Neutrophil (primary cell): Measurements from ENCODE around the gene RAD51AP1.

Experiments used
- H3K27ac ChIP-seq: fragments of 200-600 bp; sonication (generic); 2 replicates; pipeline ENCODE4 v1.5.1; 2016; ENCODE audit warnings: mild to moderate bottlenecking, moderate library complexity
- H3K27me3 ChIP-seq: fragments of 200-600 bp; sonication (generic); 2 replicates; pipeline ENCODE4 v1.6.0; 2016; ENCODE audit warnings: mild to moderate bottlenecking
- H3K36me3 ChIP-seq: fragments of 200-600 bp; sonication (generic); 2 replicates; pipeline ENCODE4 v1.5.1; 2017
- H3K4me1 ChIP-seq, 2 experiments: fragments of 200-600 bp in 1 of 2; sonication (generic) in 1 of 2; 1 replicate in 1 of 2; 2 replicates in 1 of 2; pipeline versions ENCODE4 v1.5.1 to v1.6.1; 2013 to 2016; ENCODE audit warnings: low read depth in 1 of 2, low read length in 1 of 2, mild to moderate bottlenecking in 1 of 2, moderate library complexity in 1 of 2; ENCODE audit not compliant: control insufficient read depth in 1 of 2, insufficient read depth in 1 of 2
- H3K4me3 ChIP-seq, 2 experiments: fragments of 200-600 bp in 1 of 2; sonication (generic) in 1 of 2; 1 replicate in 1 of 2; 2 replicates in 1 of 2; pipeline ENCODE4 v1.5.1; 2013 to 2016; ENCODE audit warnings: low read depth in 1 of 2, low read length in 1 of 2, mild to moderate bottlenecking in 1 of 2, moderate library complexity in 1 of 2
- H3K9me3 ChIP-seq: fragments of 200-600 bp; sonication (generic); 2 replicates; pipeline ENCODE4 v1.5.1; 2016
- TF ChIP-seq, protein P1 (sequence below): fragments of 200-600 bp; sonication (generic); IDR thresholded peaks from 2 replicates; pipeline ENCODE4 v1.5.1; 2016; ENCODE audit warnings: antibody characterized with exemption

RAD51AP1 gene

GRCh38 chr12:4607056-4607455, 68.4 kb downstream of the RAD51AP1 start:
- Histone ChIP-seq H3K36me3 (peaks cover 46% of the 10 kb centered on the region), H3K9me3 (no peaks in the 10 kb centered on the region), H3K4me3 (no peak overlapping the region), H3K4me1 (peaks cover 11 to 15% of the 10 kb centered on the region in 2 experiments), H3K27me3 (no peaks in the 10 kb centered on the region), H3K27ac (no peak overlapping the region)
- TF ChIP-seq, protein P1, sequence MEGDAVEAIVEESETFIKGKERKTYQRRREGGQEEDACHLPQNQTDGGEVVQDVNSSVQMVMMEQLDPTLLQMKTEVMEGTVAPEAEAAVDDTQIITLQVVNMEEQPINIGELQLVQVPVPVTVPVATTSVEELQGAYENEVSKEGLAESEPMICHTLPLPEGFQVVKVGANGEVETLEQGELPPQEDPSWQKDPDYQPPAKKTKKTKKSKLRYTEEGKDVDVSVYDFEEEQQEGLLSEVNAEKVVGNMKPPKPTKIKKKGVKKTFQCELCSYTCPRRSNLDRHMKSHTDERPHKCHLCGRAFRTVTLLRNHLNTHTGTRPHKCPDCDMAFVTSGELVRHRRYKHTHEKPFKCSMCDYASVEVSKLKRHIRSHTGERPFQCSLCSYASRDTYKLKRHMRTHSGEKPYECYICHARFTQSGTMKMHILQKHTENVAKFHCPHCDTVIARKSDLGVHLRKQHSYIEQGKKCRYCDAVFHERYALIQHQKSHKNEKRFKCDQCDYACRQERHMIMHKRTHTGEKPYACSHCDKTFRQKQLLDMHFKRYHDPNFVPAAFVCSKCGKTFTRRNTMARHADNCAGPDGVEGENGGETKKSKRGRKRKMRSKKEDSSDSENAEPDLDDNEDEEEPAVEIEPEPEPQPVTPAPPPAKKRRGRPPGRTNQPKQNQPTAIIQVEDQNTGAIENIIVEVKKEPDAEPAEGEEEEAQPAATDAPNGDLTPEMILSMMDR = no peak

GRCh38 chr12:4609071-4609470, 70.4 kb downstream of the RAD51AP1 start:
- peaks cover 11 to 15% of the 10 kb centered on the region in 2 experiments for H3K4me1 ChIP-seq
- H3K27ac ChIP-seq = no peak overlapping the region
- TF ChIP-seq, protein P1 = no peak
- no peaks in the 10 kb centered on the region for H3K27me3 ChIP-seq
- H3K36me3 ChIP-seq = peaks cover 66% of the 10 kb centered on the region
- H3K4me3 ChIP-seq = no peak overlapping the region
- no peaks in the 10 kb centered on the region for H3K9me3 ChIP-seq
